ENCODE measurements around the gene ZNF143.

The ZNF143 gene

GRCh38 chr11:9509041-9509440, 48.2 kb downstream of the ZNF143 start:
- TF ChIP-seq TAF1 (IDR thresholded peaks at IDR 0.05; ENCODE audit: borderline replicate concordance, insufficient read depth, low read length) (no peak), REST (IDR thresholded peaks at IDR 0.05; ENCODE audit: insufficient read depth in 1 of 2, low read depth in 2 of 2, low read length in 2 of 2) (no peak), FOXP2 (optimal IDR thresholded peaks at IDR 0.05; ENCODE audit: borderline replicate concordance, extremely low read depth, extremely low read length, insufficient read depth) (no peak), POLR2AphosphoS5 (IDR thresholded peaks at IDR 0.05; ENCODE audit: low read depth, low read length) (no peak), SIN3A (IDR thresholded peaks at IDR 0.05; ENCODE audit: borderline replicate concordance, insufficient read depth, low read length) (no peak)

GRCh38 chr11:9512370-9513019, 51.7 kb downstream of the ZNF143 start:
- TF ChIP-seq POLR2AphosphoS5 (IDR thresholded peaks at IDR 0.05; ENCODE audit: low read depth, low read length), result no peak
- no peak for TF ChIP-seq REST (IDR thresholded peaks at IDR 0.05; ENCODE audit: insufficient read depth in 1 of 2, low read depth in 2 of 2, low read length in 2 of 2)
- no peak for TF ChIP-seq TAF1 (IDR thresholded peaks at IDR 0.05; ENCODE audit: borderline replicate concordance, insufficient read depth, low read length)
- TF ChIP-seq FOXP2 (optimal IDR thresholded peaks at IDR 0.05; ENCODE audit: borderline replicate concordance, extremely low read depth, extremely low read length, insufficient read depth), result no peak
- TF ChIP-seq SIN3A (IDR thresholded peaks at IDR 0.05; ENCODE audit: borderline replicate concordance, insufficient read depth, low read length), result no peak

DNA sequence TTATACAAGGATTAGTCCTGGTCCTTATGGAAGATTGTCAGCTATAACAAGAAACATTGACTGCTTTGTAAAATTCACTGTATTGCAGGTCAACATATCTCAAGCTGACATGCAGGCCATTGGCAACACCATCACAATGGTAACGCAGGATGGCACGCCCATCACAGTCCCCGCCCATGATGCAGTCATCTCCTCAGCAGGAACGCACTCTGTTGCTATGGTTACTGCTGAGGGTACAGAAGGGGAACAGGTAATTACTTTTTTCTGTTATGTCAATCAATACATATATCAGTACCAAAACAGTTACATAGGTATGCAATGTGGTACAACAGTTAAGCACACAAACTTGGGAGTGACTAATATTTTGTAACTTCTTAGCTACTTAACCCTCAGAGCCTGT, 55.3 kb downstream of the ZNF143 start:
- no peak for TF ChIP-seq REST (IDR thresholded peaks at IDR 0.05; ENCODE audit: insufficient read depth in 1 of 2, low read depth in 2 of 2, low read length in 2 of 2)
- TF ChIP-seq POLR2AphosphoS5 (IDR thresholded peaks at IDR 0.05; ENCODE audit: low read depth, low read length), result no peak
- TF ChIP-seq TAF1 (IDR thresholded peaks at IDR 0.05; ENCODE audit: borderline replicate concordance, insufficient read depth, low read length), result no peak
- TF ChIP-seq FOXP2 (optimal IDR thresholded peaks at IDR 0.05; ENCODE audit: borderline replicate concordance, extremely low read depth, extremely low read length, insufficient read depth), result no peak
- no peak for TF ChIP-seq SIN3A (IDR thresholded peaks at IDR 0.05; ENCODE audit: borderline replicate concordance, insufficient read depth, low read length)

GRCh38 chr11:9518835-9519410, 58.1 kb downstream of the ZNF143 start:
- TF ChIP-seq POLR2AphosphoS5 (IDR thresholded peaks at IDR 0.05; ENCODE audit: low read depth, low read length) (no peak), SIN3A (IDR thresholded peaks at IDR 0.05; ENCODE audit: borderline replicate concordance, insufficient read depth, low read length) (no peak), TAF1 (IDR thresholded peaks at IDR 0.05; ENCODE audit: borderline replicate concordance, insufficient read depth, low read length) (no peak), FOXP2 (optimal IDR thresholded peaks at IDR 0.05; ENCODE audit: borderline replicate concordance, extremely low read depth, extremely low read length, insufficient read depth) (no peak), REST (IDR thresholded peaks at IDR 0.05; ENCODE audit: insufficient read depth in 1 of 2, low read depth in 2 of 2, low read length in 2 of 2) (no peak)

Data from PFSK-1 (cell line).